Cardiac fibroblast (primary cell): ENCODE measurements around the gene PRLR.

ENCODE experiments used
- DNase-seq, 2 donors: peaks; one replicate each; pipeline versions ENCODE4 v3.0.0 to v3.0.0-alpha.2; 2010; ENCODE audit warnings: low read depth in 2 of 2
- H3K4me3 ChIP-seq, 2 donors: replicated peaks in 1 of 2; 1 replicate in 1 of 2; 2 replicates in 1 of 2; pipeline ENCODE4 v1.5.1; 2011; ENCODE audit warnings: low read depth in 2 of 2, low read length in 2 of 2, mild to moderate bottlenecking in 2 of 2, moderate library complexity in 1 of 2
- TF ChIP-seq, protein P1 (sequence below): IDR thresholded peaks from one replicate; pipeline ENCODE4 v1.5.1; 2011; ENCODE audit warnings: low read depth, mild to moderate bottlenecking, low read length, inconsistent platforms

Gene PRLR

DNA sequence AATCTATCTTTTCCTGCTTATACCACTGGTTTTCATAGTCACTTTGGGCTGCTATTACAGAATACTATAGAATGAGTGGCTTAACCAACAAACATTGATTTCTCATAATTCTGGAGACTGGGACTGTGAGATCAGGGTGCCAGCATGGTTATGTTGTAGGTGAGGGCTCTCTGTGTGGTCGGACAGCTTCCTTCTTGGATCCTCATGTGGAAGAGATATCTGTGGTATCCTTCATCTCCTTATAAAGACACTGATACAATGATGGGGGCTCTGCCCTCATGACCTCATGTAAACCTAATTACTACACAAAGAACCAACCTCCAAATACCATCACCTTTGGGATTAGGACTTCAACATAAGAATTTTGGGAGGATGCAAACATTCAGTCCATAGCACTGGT, 13.9 kb upstream of the PRLR start:
- TF ChIP-seq, protein P1, sequence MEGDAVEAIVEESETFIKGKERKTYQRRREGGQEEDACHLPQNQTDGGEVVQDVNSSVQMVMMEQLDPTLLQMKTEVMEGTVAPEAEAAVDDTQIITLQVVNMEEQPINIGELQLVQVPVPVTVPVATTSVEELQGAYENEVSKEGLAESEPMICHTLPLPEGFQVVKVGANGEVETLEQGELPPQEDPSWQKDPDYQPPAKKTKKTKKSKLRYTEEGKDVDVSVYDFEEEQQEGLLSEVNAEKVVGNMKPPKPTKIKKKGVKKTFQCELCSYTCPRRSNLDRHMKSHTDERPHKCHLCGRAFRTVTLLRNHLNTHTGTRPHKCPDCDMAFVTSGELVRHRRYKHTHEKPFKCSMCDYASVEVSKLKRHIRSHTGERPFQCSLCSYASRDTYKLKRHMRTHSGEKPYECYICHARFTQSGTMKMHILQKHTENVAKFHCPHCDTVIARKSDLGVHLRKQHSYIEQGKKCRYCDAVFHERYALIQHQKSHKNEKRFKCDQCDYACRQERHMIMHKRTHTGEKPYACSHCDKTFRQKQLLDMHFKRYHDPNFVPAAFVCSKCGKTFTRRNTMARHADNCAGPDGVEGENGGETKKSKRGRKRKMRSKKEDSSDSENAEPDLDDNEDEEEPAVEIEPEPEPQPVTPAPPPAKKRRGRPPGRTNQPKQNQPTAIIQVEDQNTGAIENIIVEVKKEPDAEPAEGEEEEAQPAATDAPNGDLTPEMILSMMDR, result no peak
- no peak overlapping the region for H3K4me3 ChIP-seq
- no peak for DNase-seq

DNA sequence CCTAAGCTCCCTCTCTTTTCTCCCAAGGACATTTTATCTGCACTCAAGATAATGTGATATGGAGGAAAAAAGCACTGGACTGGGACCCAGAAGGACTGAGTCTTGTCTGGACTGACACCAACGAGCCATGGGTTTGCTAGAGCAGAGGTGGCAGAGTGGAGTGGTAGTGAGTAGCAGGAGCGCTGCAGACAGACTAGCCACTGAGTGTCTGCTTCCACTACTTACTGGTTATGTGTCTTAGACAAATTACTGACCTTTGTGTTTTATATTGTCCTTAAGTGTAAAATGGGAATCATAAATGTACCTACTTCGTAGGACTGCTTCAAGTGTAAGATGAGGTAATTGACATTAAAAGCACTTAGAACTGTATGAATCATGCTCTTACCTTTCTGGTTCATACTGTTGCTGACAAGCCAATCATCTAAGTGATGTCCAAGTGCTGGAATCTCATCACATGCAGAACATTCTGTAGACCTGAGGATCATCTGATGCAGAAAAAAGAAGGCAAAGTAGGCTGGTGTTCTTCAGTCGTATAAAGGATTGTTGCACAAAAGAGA, 12.5 kb upstream of the PRLR start:
- H3K4me3 ChIP-seq, result no peak overlapping the region
- TF ChIP-seq, protein P1, result no peak
- no peak for DNase-seq

DNA sequence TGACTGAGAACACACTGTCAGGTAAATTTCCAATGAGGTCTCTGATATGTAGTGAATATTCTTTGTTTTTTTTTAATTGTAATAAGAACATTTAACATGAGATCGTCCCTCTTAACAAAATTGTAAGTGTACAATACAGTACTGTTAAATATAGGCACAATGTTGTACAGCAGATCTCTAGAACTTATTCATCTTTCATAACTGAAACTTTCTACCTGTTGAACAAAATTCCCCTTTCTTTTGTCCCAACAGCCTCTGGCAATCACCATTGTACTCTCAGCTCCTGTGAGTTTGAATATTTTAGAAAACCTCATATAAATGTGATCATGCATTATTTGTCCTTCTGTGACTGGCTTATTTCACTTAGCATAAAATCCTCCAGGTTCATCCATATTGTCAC, 10.6 kb upstream of the PRLR start:
- no peak overlapping the region for H3K4me3 ChIP-seq
- DNase-seq, result no peak
- TF ChIP-seq, protein P1, result no peak

DNA sequence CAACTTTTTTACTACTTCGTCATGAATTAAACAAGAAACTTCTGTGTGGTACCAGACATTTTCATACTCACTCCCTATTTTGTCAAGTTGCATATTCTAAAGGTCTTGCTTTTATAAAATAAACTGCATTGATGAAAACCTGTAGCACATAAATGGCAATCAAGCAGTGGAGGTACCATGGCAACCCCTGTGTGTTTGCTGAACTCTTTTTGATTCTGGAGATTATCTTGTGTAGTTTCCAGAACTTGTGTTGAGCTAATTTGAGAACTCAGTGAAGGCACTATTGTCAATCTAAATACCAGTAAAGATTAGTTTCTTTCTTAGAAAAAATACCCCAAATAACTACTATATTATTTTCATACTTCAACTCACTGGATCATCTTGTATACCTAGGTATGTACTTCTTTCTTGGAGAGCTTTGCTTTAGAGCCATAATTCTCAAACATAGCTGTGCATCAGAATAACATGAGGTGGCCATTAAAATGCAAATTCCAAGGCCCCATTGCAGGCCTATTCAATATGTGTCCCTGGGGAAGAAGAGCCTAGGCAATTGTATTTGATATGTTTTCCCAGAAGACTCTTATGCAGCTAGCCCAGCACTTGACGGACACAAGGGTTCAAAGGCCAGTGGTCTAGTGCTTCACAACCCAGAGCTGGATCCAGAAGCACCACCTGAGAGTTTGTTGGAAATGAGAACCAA, 9.8 kb upstream of the PRLR start:
- H3K4me3 ChIP-seq, result no peak overlapping the region
- TF ChIP-seq, protein P1, result no peak
- no peak for DNase-seq

DNA sequence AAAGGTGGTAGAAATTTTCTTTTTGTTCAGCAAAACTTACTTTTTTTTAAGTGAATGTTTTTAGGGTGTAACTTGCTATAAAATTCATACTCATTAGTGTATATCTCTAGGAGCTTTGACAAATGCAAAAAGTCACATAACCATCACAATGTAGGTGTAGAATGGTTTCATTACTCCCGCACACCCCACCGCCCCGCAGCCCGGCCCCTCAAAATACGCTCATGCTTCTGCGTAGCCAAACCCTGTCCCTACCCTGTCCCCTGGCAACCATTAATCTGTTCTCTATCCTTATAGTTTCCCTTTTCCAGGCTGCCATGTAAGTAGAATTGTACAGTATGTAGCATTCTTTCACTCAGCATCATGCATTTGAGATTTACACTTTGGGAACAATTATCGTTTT, 9.2 kb upstream of the PRLR start:
- DNase-seq, result no peak
- TF ChIP-seq, protein P1, result no peak
- no peak overlapping the region for H3K4me3 ChIP-seq

DNA sequence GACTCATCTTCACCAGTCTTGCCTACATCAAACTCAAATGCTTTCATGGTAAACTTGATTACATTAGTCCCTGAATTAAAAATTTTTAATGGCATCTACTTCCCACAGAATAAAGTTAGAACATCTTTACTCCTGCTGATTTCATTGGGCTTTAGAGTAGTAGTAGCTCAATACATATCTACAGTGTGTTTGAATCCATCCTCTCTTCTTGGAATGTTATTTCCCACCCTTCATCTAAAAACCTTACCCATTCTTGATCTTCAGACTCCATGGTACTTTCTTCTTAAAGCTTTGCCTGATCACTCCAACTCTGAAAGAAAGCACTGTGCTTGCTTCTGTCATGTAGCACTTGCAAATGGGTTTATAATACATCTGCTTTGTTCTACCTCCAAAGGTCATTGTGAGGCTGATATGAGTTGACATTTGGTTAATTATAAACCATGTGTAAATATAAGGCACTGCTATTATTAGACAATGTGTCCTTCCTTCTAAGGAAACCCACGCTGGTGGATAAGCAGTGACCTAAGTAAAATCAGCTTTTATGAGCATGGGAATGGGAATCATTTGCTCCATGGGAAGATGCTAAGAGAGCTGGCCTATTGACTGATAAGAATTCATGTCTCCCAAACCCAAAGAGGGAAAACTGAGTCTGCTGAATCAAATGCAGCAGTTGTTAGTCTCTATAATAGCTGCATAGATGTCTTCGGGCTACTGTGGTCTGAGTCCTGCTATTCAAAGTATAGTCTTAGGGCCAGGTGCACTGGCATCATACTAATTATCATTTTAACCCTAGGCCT, 7.5 kb upstream of the PRLR start:
- no peak overlapping the region for H3K4me3 ChIP-seq
- TF ChIP-seq, protein P1, result no peak
- no peak for DNase-seq
